Measurements from ENCODE around the gene ZNF521.

ZNF521 gene

GRCh38 chr18:25099895-25100294, 252.1 kb downstream of the ZNF521 start:
- Histone ChIP-seq H3K9me3 (ENCODE audit: low read length) (no peaks in the 10 kb centered on the region), H3K4me3 (ENCODE audit: low read depth in 1 of 2, low read length in 2 of 2) (no peak overlapping the region), H3K4me1 (ENCODE audit: insufficient read depth, low read length) (peaks cover 6% of the 10 kb centered on the region), H3K27me3 (ENCODE audit: control insufficient read depth in 1 of 2, insufficient read depth in 2 of 2, low read length in 2 of 2) (no peaks in the 10 kb centered on the region), H3K36me3 (ENCODE audit: insufficient read depth, low read length) (no peaks in the 10 kb centered on the region), H3K9ac (ENCODE audit: low read length) (no peak overlapping the region), H3K27ac (ENCODE audit: low read depth, low read length) (no peak overlapping the region)

GRCh38 chr18:25097569-25098056, 254.4 kb downstream of the ZNF521 start:
- no peaks in the 10 kb centered on the region for H3K36me3 ChIP-seq (ENCODE audit: insufficient read depth, low read length)
- H3K9me3 ChIP-seq (ENCODE audit: low read length) = no peaks in the 10 kb centered on the region
- H3K4me3 ChIP-seq (ENCODE audit: low read depth in 1 of 2, low read length in 2 of 2) = no peak overlapping the region
- no peak overlapping the region for H3K9ac ChIP-seq (ENCODE audit: low read length)
- no peak overlapping the region for H3K27ac ChIP-seq (ENCODE audit: low read depth, low read length)
- H3K27me3 ChIP-seq (ENCODE audit: control insufficient read depth in 1 of 2, insufficient read depth in 2 of 2, low read length in 2 of 2) = no peaks in the 10 kb centered on the region
- peaks cover 6% of the 10 kb centered on the region for H3K4me1 ChIP-seq (ENCODE audit: insufficient read depth, low read length)

- H3K9me3 ChIP-seq (ENCODE audit: low read length) = no peaks in the 10 kb centered on the region
- H3K9ac ChIP-seq (ENCODE audit: low read length) = no peak overlapping the region
- no peaks in the 10 kb centered on the region for H3K36me3 ChIP-seq (ENCODE audit: insufficient read depth, low read length)
- no peak overlapping the region for H3K27ac ChIP-seq (ENCODE audit: low read depth, low read length)
- no peak overlapping the region for H3K4me3 ChIP-seq (ENCODE audit: low read depth in 1 of 2, low read length in 2 of 2)
- no peaks in the 10 kb centered on the region for H3K27me3 ChIP-seq (ENCODE audit: control insufficient read depth in 1 of 2, insufficient read depth in 2 of 2, low read length in 2 of 2)
- peaks cover 6% of the 10 kb centered on the region for H3K4me1 ChIP-seq (ENCODE audit: insufficient read depth, low read length)
Measured at GRCh38 chr18:25097057-25097456, 254.9 kb downstream of the ZNF521 start.

- H3K4me3 ChIP-seq (ENCODE audit: low read depth in 1 of 2, low read length in 2 of 2) = no peak overlapping the region
- no peaks in the 10 kb centered on the region for H3K27me3 ChIP-seq (ENCODE audit: control insufficient read depth in 1 of 2, insufficient read depth in 2 of 2, low read length in 2 of 2)
- H3K36me3 ChIP-seq (ENCODE audit: insufficient read depth, low read length) = no peaks in the 10 kb centered on the region
- H3K9me3 ChIP-seq (ENCODE audit: low read length) = no peaks in the 10 kb centered on the region
- H3K9ac ChIP-seq (ENCODE audit: low read length) = no peak overlapping the region
- no peak overlapping the region for H3K27ac ChIP-seq (ENCODE audit: low read depth, low read length)
- H3K4me1 ChIP-seq (ENCODE audit: insufficient read depth, low read length) = no peaks in the 10 kb centered on the region
Measured at GRCh38 chr18:25093141-25093540, 258.8 kb downstream of the ZNF521 start.

GRCh38 chr18:25089470-25089869, 262.5 kb downstream of the ZNF521 start:
- Histone ChIP-seq H3K4me1 (ENCODE audit: insufficient read depth, low read length) (no peaks in the 10 kb centered on the region), H3K4me3 (ENCODE audit: low read depth in 1 of 2, low read length in 2 of 2) (no peak overlapping the region), H3K36me3 (ENCODE audit: insufficient read depth, low read length) (no peaks in the 10 kb centered on the region), H3K9me3 (ENCODE audit: low read length) (no peaks in the 10 kb centered on the region), H3K27me3 (ENCODE audit: control insufficient read depth in 1 of 2, insufficient read depth in 2 of 2, low read length in 2 of 2) (no peaks in the 10 kb centered on the region), H3K9ac (ENCODE audit: low read length) (no peak overlapping the region), H3K27ac (ENCODE audit: low read depth, low read length) (no peak overlapping the region)

GRCh38 chr18:25086876-25087275, 265.1 kb downstream of the ZNF521 start:
- H3K4me1 ChIP-seq (ENCODE audit: insufficient read depth, low read length) = no peaks in the 10 kb centered on the region
- no peaks in the 10 kb centered on the region for H3K27me3 ChIP-seq (ENCODE audit: control insufficient read depth in 1 of 2, insufficient read depth in 2 of 2, low read length in 2 of 2)
- H3K27ac ChIP-seq (ENCODE audit: low read depth, low read length) = no peak overlapping the region
- peaks cover 4% of the 10 kb centered on the region for H3K36me3 ChIP-seq (ENCODE audit: insufficient read depth, low read length)
- no peak overlapping the region for H3K4me3 ChIP-seq (ENCODE audit: low read depth in 1 of 2, low read length in 2 of 2)
- no peak overlapping the region for H3K9ac ChIP-seq (ENCODE audit: low read length)
- H3K9me3 ChIP-seq (ENCODE audit: low read length) = no peaks in the 10 kb centered on the region

GRCh38 chr18:25081001-25081400, 271.0 kb downstream of the ZNF521 start:
- Histone ChIP-seq H3K9me3 (ENCODE audit: low read length) (no peaks in the 10 kb centered on the region), H3K4me1 (ENCODE audit: insufficient read depth, low read length) (no peaks in the 10 kb centered on the region), H3K27ac (ENCODE audit: low read depth, low read length) (no peak overlapping the region), H3K4me3 (ENCODE audit: low read depth in 1 of 2, low read length in 2 of 2) (no peak overlapping the region), H3K27me3 (ENCODE audit: control insufficient read depth in 1 of 2, insufficient read depth in 2 of 2, low read length in 2 of 2) (no peaks in the 10 kb centered on the region), H3K36me3 (ENCODE audit: insufficient read depth, low read length) (peaks cover 4% of the 10 kb centered on the region), H3K9ac (ENCODE audit: low read length) (no peak overlapping the region)

GRCh38 chr18:25080211-25080610, 271.8 kb downstream of the ZNF521 start:
- Histone ChIP-seq H3K36me3 (ENCODE audit: insufficient read depth, low read length) (peaks cover 4% of the 10 kb centered on the region), H3K4me1 (ENCODE audit: insufficient read depth, low read length) (no peaks in the 10 kb centered on the region), H3K4me3 (ENCODE audit: low read depth in 1 of 2, low read length in 2 of 2) (no peak overlapping the region), H3K9ac (ENCODE audit: low read length) (no peak overlapping the region), H3K27ac (ENCODE audit: low read depth, low read length) (no peak overlapping the region), H3K9me3 (ENCODE audit: low read length) (no peaks in the 10 kb centered on the region), H3K27me3 (ENCODE audit: control insufficient read depth in 1 of 2, insufficient read depth in 2 of 2, low read length in 2 of 2) (no peaks in the 10 kb centered on the region)

- no peak overlapping the region for H3K9ac ChIP-seq (ENCODE audit: low read length)
- H3K36me3 ChIP-seq (ENCODE audit: insufficient read depth, low read length) = no peaks in the 10 kb centered on the region
- no peaks in the 10 kb centered on the region for H3K9me3 ChIP-seq (ENCODE audit: low read length)
- no peak overlapping the region for H3K4me3 ChIP-seq (ENCODE audit: low read depth in 1 of 2, low read length in 2 of 2)
- no peaks in the 10 kb centered on the region for H3K4me1 ChIP-seq (ENCODE audit: insufficient read depth, low read length)
- H3K27me3 ChIP-seq (ENCODE audit: control insufficient read depth in 1 of 2, insufficient read depth in 2 of 2, low read length in 2 of 2) = no peaks in the 10 kb centered on the region
- H3K27ac ChIP-seq (ENCODE audit: low read depth, low read length) = no peak overlapping the region
Measured at GRCh38 chr18:25077944-25078723, 273.8 kb downstream of the ZNF521 start.

- Histone ChIP-seq H3K4me3 (ENCODE audit: low read depth in 1 of 2, low read length in 2 of 2) (no peak overlapping the region), H3K4me1 (ENCODE audit: insufficient read depth, low read length) (no peaks in the 10 kb centered on the region), H3K9ac (ENCODE audit: low read length) (no peak overlapping the region)
Measured at GRCh38 chr18:25077038-25077943, 274.7 kb downstream of the ZNF521 start.

GRCh38 chr18:25075783-25076182, 276.2 kb downstream of the ZNF521 start:
- Histone ChIP-seq H3K4me3 (ENCODE audit: low read depth in 1 of 2, low read length in 2 of 2) (no peak overlapping the region), H3K4me1 (ENCODE audit: insufficient read depth, low read length) (no peaks in the 10 kb centered on the region), H3K9ac (ENCODE audit: low read length) (no peak overlapping the region), H3K27ac (ENCODE audit: low read depth, low read length) (no peak overlapping the region), H3K9me3 (ENCODE audit: low read length) (no peaks in the 10 kb centered on the region), H3K36me3 (ENCODE audit: insufficient read depth, low read length) (no peaks in the 10 kb centered on the region), H3K27me3 (ENCODE audit: control insufficient read depth in 1 of 2, insufficient read depth in 2 of 2, low read length in 2 of 2) (no peaks in the 10 kb centered on the region)

More at GRCh38 chr18:25077038-25077943, 274.7 kb downstream of the ZNF521 start:
- Histone ChIP-seq H3K36me3 (ENCODE audit: insufficient read depth, low read length) (no peaks in the 10 kb centered on the region), H3K9me3 (ENCODE audit: low read length) (no peaks in the 10 kb centered on the region), H3K27ac (ENCODE audit: low read depth, low read length) (no peak overlapping the region), H3K27me3 (ENCODE audit: control insufficient read depth in 1 of 2, insufficient read depth in 2 of 2, low read length in 2 of 2) (no peaks in the 10 kb centered on the region)
